GM21381 (cell line): Measurements from ENCODE around the gene TKT.
A peak's percentile ranks its signal among the peaks of the same experiment; 100 is the strongest.

Experiments used
- ATAC-seq: cut with Tn5 transposase; IDR thresholded peaks from one replicate; pipeline ENCODE4 v1.9.1; 2021; ENCODE audit warnings: mild to moderate bottlenecking, moderate library complexity; ENCODE audit not compliant: unreplicated experiment

Gene TKT

DNA sequence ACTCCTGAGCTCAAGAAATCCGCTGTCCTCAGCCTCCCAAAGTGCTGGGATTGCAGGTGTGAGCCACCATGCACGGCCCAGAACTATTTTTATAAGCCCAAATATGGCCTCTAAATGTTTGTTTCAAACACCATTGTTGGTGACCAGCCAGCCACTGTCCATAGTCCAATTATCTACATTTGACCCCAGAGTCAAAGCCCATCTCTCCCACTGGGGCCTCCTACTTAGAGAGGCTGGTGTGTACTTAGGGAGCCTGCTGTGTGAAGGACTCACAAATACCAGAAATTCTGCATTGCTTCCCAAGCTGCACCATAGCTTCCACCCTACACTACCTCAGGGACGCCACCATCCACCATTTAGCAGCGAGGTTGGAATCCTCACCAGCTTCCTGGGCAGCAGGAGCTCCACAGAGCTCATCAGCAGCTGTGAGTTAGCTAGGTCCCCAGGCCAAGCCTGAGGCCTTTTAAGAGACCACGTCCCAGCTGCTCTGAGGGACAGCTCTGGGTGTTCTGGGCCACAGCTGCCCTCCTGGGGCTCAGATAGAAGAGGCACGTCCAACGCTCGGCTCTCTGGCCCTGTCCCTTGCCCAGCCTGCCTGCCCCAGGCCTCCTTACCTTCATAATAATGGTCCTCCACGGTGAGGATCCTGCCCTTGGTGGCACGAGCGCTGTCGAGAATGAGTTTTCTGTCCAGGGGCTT lies 29.5 kb downstream of the TKT start:
- ATAC-seq, result no peak

- ATAC-seq, result no peak
Measured at GRCh38 chr3:53225651-53226050, 30.2 kb downstream of the TKT start.

DNA sequence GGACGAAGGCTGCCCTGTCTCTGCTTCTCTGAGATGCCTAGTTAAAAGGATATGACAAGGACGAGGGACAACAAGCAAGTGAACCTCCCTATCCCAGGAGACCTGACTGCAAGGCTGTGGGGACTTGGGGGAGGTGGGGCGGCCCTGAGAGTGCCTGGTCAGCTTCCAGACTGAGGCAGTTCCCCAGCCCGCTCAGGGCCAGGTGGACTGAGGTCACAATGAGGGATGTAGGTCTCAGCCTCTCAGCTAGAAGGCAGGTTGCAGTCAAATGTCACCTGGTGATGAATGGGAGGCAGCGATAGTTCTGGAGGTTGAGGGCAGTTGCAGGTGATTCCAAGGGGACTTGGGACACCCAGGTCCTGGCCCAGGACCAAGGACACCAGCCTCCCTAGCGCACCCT lies 30.6 kb downstream of the TKT start:
- no peak for ATAC-seq

DNA sequence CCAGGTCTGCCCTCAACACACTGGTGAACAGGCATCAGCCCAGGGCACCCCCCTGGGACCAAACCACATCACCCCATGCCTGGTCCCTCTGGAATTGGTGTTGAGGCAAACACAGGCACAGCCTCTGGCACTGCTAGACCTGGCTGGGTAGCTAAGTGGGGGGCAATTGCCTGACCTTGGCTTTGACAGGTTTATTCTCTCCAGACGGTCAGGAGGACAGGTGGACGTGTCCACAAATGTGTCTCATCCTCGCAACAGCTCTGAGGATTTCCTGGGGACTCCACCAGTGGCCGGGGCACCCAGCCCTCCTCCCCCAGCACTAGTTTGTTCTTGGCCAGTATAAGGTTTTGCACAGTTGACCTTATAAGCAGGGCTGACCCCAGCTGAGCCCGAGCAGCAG lies 31.3 kb downstream of the TKT start:
- no peak for ATAC-seq

GRCh38 chr3:53224026-53224425 lies 31.8 kb downstream of the TKT start:
- ATAC-seq, result no peak

GRCh38 chr3:53223541-53223966 lies 32.3 kb downstream of the TKT start:
- ATAC-seq, result no peak

- ATAC-seq, result no peak
Measured at GRCh38 chr3:53223025-53223424, 32.8 kb downstream of the TKT start.

GRCh38 chr3:53222183-53222901 lies 33.5 kb downstream of the TKT start:
- ATAC-seq, result no peak

DNA sequence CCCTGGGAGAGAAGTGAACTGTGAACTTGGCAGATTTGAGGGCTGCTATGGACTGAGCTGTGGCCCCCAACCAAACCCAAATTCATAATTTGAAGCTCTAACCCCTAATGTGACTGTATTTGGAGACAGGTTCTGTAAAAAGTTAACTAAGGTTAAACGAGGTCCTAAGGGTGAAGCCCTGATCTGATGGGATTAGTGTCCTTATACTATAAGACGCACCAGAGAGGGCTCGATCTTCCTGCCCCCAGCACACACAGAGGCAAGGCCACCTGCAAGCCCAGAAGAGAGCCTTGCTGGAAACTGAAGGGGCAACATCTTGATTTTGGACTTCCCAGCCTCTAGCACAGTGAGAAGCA lies 34.0 kb downstream of the TKT start:
- ATAC-seq, result no peak

GRCh38 chr3:53221345-53221744 lies 34.5 kb downstream of the TKT start:
- ATAC-seq, result no peak

- ATAC-seq, result peak; percentile 69
Measured at GRCh38 chr3:53219895-53220483, 35.8 kb downstream of the TKT start.

- no peak for ATAC-seq
Measured at GRCh38 chr3:53218131-53218530, 37.7 kb downstream of the TKT start.

DNA sequence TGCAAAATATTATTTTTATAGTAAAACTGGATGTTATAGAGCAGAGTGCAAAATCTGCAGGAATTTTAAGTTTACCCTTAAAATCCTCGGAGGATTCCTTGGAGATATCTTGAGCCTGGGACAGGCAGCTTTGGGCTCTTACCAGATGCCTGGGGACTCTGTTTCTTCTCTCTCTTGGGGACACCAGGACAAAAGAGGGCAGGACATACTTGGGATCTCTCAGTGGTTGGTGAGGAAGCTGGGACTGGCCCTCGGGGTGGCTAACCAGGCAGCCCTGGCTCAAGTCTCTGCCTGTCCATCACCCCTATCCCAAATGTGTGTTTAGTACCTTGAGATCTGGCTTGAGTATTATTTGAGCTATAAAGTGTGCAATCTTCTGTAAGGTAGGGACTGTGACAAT lies 38.6 kb downstream of the TKT start:
- ATAC-seq, result no peak

DNA sequence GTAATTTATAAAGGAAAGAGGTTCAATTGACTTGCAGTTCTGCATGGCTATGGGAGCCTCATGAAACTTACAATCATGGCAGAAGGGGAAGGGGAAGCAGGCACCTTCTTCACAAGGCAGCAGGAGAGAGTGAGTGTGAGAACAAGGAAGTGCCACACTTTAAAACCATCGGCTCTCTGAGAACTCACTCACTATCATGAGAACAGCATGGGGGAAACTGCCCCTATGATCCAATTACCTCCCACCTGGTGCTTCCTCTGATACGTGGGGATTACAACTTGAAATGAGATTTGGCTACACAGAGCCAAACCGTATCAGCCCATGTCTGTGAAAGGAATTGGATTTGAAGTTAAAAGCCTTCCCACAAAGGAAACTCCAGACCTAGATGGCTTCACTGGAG lies 39.1 kb downstream of the TKT start:
- no peak for ATAC-seq

- no peak for ATAC-seq
Measured at GRCh38 chr3:53215816-53216215, 40.0 kb downstream of the TKT start.

DNA sequence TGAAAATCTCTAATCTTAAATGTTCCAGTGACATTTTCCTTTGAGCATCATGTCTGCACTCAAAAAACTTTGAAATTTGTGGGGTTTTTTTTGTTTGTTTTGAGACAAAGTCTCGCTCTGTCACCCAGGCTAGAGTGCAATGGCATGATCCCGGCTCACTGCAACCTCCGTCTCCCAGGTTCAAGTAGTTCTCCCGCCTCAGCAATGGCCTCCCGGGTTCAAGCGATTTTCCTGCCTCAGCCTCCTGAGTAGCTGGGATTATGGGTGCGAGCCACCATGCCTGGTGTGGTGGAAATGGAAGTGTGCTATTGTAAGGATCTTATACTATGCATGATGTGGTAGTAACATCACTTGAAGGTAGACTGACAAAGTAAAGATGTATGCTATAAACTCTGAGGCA lies 42.5 kb downstream of the TKT start:
- no peak for ATAC-seq

GRCh38 chr3:53211706-53212702 lies 43.8 kb downstream of the TKT start:
- no peak for ATAC-seq

DNA sequence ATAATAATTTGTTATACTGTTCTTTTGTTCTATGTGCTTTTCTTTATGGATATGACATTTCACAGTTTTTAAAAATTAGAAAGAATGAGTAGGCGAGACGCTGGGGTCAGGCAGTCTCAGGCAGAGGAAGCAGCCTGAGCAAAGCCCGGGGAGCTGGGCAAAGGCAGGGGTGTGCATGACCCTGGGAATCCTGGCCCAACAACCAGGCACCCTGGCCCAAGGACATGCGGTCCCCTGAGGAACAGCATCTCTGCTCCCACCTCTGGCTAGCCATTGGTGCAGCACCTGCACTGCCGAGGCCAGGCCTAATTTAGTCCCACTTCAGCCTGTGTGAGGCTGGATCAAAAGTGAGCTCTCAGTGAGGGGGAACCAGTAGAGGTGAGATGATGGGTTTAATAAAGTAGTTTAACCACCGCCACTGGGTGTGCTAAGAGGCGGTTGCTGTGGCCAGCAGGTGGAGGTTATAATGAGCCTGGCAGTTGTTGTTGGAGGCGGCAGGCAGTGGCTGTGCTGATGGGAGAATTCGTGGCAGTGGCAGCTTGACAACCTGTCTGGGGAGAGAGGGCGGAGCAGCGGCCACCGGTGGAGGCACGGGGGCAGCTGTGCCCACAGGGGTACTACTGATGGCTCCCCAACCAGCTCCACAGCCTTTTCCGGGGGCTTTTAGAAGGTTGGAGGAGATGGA lies 53.3 kb downstream of the TKT start:
- ATAC-seq, result no peak

DNA sequence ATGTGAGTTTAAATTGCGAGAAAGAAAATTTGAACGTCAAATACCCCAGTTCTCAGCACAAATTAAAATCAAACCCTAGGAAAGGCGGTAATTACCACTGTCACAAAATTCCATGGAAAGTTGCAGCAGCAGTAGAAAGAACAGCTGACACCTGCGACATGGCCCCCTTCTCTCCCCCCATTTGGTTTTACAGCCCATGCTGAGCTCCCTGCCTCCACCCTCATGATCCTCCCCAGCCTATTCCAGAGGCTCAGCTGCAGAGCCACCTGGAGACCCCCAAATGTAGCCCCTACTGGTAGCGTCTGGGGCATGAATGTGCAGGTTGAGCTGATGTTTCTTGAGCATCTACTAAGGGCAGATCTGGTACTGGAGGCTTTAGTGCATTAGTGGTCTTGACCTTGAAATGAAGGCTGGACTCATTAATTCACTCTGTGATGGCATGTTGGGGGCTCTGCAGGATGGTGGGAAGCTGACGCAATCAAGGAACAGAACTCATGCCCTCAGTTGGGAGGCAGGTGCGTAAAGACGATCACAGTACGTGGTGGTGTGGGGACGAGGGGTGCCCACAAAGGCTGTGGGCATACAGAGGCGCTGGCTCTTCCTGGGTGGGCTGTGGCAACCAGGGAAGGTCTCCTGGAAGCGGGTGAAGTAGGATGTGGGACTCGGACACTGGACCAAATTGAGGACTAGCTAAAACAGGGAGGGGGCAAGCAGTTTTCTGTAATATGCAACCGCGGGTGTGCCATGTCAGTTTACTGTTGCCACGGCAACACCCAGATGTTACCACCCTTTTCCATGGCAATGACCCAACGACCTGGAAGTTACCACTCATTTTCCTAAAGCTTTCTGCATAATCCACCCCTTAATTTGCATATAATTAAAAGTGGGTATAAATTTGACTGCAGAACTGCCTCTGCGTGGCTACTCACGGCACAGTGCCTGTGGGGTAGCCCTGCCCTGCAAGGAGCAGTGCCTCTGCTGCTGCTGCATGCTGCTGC lies 55.0 kb downstream of the TKT start:
- no peak for ATAC-seq
